Skin epidermis (tissue), 12 donors: ENCODE data around the gene CSGALNACT2.
A peak's percentile ranks its signal among the peaks of the same experiment; 100 is the strongest.

ENCODE experiments used
- H3K27ac ChIP-seq, 21 experiments: fragments of 200-600 bp; sonication (generic) in 11 of 21; one replicate each; pipeline ENCODE4 v1.5.0; 2020; ENCODE audit warnings: mild to moderate bottlenecking in 3 of 21, inconsistent platforms in 2 of 21, moderate library complexity in 2 of 21
- H3K4me3 ChIP-seq, 7 experiments: fragments of 200-600 bp; sonication (generic) in 2 of 7; one replicate each; pipeline ENCODE4 v1.5.0; 2020; ENCODE audit warnings: inconsistent platforms in 2 of 7, mild to moderate bottlenecking in 2 of 7, moderate library complexity in 1 of 7

CSGALNACT2 gene

DNA sequence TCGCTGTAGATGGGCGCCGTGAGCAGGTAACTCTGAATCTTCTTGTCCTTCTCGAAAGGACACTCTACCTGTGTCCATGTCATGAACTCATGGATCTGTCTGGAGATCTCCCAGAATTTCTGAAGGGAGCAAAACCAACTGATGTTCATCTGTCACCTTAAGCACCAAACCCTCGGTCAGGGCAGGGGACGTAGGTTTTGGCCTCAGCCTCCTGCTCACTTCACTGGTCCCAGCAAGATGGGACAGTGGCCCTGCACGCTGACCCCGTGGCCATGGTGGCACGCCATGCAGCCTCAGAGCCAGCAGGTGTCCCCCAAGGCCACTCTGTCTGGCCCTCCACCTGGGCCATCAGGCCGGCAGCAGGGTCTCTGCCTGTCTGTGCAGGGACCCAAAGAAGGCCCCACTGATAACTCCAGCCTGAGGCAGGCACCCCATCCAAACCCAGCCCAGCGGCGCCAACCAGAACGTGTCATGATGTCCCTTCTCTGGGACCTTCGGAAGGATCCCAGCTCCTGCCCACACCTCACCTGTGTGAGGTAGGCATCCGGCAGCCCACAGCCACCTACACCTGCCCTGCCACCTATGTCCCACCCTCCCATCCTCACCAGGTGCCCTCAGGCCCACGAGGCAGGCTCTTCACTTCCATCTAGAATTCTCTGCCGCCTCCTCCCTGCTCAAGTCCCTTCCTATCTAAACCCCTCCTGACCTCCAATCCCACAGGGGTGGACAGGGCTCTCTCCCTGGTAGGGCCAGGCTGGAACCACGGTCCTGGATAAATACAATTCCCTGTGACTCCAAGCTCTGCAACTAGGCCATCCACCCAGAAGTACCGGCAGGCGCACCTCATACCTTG, 59.0 kb downstream of the CSGALNACT2 start:
- Histone ChIP-seq H3K27ac (no peak overlapping the region), H3K4me3 (no peak overlapping the region)

- no peak overlapping the region for H3K4me3 ChIP-seq
- H3K27ac ChIP-seq, result no peak overlapping the region
Observed at GRCh38 chr10:43197834-43198681, 59.8 kb downstream of the CSGALNACT2 start.

GRCh38 chr10:43198682-43199005, 60.4 kb downstream of the CSGALNACT2 start:
- Histone ChIP-seq H3K27ac (no peak overlapping the region), H3K4me3 (no peak overlapping the region)

DNA sequence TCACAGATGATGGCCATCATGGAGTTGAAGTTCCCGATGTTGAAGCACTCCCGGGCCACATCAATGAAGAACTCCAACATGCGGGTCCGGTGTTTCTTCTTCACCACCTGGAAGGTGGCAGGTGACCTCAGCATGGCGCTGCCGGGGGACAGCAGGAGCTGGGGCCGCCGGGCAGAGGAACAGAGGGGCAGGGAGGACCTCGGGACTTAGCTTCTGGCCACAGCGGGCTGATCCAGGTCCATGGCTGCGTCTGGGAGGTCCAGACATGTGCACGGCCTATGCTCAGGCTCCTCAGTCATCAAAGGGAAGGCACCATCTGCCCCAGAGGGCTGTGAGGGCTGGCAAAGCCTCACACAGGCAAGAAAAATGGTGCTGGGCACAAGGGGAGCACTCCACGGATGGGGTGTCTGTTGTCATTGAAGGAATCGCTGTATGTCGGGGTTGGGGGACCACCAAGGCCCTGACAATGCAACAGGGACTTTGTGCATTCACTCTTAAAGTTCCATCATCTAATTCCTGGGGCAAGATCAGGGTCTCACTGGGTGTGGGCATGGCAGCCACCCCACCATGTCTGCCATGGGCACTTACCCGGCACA, 60.9 kb downstream of the CSGALNACT2 start:
- H3K27ac ChIP-seq, result no peak overlapping the region
- no peak overlapping the region for H3K4me3 ChIP-seq

GRCh38 chr10:43199684-43200537, 61.7 kb downstream of the CSGALNACT2 start:
- no peak overlapping the region for H3K4me3 ChIP-seq
- H3K27ac ChIP-seq, result no peak overlapping the region

DNA sequence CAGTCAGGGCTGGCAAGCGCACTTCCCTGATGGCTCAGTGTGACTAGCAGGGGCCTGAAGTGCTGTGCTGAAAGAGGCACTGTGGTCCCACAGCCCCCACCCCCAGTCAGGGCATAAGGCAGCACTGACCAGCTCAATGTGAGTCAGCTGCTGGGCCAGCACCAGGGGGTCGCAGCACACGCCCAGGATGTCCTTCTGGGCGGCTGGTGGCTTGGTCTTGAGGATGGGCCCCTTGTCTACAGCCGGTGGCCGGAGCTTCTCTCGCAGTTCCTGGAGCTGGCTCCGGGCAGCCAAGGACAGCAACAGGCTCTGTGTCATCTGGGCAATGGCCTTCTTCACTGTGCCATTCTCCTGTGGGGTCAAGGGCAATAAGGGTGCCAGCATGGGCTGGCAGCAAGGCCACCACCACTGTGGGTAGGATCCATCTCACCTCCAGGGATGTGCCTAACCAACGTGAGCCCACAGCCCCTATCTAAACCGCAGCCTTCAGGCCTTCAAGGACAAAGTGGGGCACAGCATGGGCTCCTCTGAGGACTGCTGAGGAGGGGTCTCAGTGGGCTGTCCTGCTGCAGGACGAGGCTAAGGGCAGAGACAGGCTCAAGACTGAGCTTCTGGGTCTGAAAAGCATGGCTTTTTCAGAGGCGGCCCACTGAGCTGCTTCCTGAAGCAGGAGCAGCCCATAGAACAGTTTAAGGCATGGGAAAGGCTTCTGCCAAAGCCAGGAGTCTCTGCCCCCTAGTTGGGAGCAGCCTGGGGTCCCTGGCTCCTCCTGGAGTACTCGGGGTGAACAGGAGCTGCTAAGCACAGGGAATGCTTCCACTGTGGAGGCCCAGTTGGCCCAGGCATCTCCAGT, 62.5 kb downstream of the CSGALNACT2 start:
- Histone ChIP-seq H3K4me3 (no peak overlapping the region), H3K27ac (no peak overlapping the region)

- H3K4me3 ChIP-seq, result peak overlapping the region in 1 of 7 experiments; percentile 43
Observed at GRCh38 chr10:43201545-43202131, 63.4 kb downstream of the CSGALNACT2 start.

DNA sequence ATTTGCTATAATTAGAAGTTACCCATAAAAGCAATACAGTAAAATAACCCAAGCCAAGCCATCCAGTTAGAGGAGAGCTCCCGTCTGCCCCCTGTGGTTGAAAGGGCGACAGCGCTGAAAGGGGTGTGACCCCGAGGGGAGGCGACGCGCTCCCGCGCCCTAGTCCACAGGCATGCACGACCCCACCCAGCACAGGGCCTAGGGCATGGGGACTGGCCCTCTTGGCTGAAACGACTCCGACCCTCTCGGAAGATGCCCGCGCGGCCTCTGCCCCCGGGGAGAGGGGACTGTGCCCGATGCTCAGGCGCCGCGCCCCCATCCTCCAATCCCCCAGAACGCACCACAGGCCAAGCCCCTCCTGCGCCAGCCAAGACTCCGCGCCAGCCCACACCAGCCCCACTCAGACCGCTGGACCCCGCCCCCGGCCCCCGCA, 64.0 kb downstream of the CSGALNACT2 start:
- H3K4me3 ChIP-seq, result peak overlapping the region; percentile 28 to 43 (median 39)

More at GRCh38 chr10:43201545-43202131, 63.4 kb downstream of the CSGALNACT2 start:
- H3K27ac ChIP-seq, result no peak overlapping the region

GRCh38 chr10:43202657-43203447, 64.6 kb downstream of the CSGALNACT2 start:
- H3K27ac ChIP-seq, result peak overlapping the region in 1 of 21 experiments; percentile 31
- peak overlapping the region; percentile 28 to 43 (median 39) for H3K4me3 ChIP-seq

More for the DNA sequence above, 64.0 kb downstream of the CSGALNACT2 start:
- H3K27ac ChIP-seq, result no peak overlapping the region

- H3K4me3 ChIP-seq, result peak overlapping the region in 4 of 7 experiments; percentile 34 to 43 (median 40)
- H3K27ac ChIP-seq, result peak overlapping the region in 1 of 21 experiments; percentile 31
Observed at GRCh38 chr10:43203448-43204041, 65.3 kb downstream of the CSGALNACT2 start.

- H3K27ac ChIP-seq, result no peak overlapping the region
- H3K4me3 ChIP-seq, result no peak overlapping the region
Observed at GRCh38 chr10:43204042-43204942, 66.0 kb downstream of the CSGALNACT2 start.

GRCh38 chr10:43204943-43205671, 66.9 kb downstream of the CSGALNACT2 start:
- H3K27ac ChIP-seq, result no peak overlapping the region
- H3K4me3 ChIP-seq, result no peak overlapping the region

GRCh38 chr10:43205681-43206390, 67.6 kb downstream of the CSGALNACT2 start:
- Histone ChIP-seq H3K4me3 (no peak overlapping the region), H3K27ac (no peak overlapping the region)

- H3K27ac ChIP-seq, result no peak overlapping the region
- no peak overlapping the region for H3K4me3 ChIP-seq
Observed at GRCh38 chr10:43206391-43207235, 68.4 kb downstream of the CSGALNACT2 start.
